GM21723 (cell line): Measurements from ENCODE around the gene PKIG.
"Not testable (repeated sequence)": the region's sequence is repeated elsewhere in the genome, so short reads cannot be mapped to it uniquely, and the experiment has no call there.

ENCODE experiments used
- ATAC-seq: cut with Tn5 transposase; IDR thresholded peaks from one replicate; pipeline ENCODE4 v1.9.1; 2021; ENCODE audit warnings: mild to moderate bottlenecking, moderate library complexity; ENCODE audit not compliant: unreplicated experiment

The PKIG gene

DNA sequence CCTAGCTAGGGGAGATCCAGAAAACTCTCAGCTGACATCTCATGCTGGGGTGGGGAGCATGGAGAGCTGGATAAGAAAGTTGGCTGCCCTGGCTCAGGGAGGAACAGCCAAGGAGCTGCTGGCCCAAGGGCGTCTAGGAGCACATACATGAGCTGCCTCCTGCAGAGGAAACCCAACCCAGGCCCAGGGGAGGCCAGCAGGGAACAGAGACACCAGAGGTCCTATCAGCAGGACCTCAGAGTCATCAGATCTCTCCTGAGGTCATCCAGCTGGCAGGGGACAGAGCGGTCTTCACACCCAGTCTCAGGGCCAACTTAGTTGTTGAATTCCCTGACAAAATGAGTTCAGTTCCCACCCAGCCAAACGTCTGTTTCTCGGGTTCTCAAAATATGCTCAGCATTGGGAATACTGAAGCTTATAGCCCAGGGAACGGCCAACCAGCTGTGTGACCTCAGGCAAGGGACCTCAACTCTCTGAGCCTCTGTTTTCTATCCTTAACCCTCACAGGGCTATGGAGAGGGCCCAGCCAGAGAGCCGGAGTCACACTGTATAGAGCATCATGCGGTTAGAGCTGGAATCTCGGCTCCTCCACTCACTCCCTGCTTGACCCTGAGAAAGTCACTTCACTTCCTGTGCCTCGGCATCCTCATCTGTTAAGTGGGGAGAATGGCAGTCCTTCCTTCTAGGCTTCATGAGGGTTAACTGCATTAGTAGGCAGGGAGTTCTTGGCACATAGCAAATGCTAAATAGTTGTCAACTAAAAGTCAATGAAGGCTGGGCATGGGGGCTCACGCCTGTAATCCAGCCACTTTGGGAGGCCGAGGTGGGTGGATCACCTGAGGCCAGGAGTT, 55.4 kb downstream of the PKIG start:
- no peak for ATAC-seq

DNA sequence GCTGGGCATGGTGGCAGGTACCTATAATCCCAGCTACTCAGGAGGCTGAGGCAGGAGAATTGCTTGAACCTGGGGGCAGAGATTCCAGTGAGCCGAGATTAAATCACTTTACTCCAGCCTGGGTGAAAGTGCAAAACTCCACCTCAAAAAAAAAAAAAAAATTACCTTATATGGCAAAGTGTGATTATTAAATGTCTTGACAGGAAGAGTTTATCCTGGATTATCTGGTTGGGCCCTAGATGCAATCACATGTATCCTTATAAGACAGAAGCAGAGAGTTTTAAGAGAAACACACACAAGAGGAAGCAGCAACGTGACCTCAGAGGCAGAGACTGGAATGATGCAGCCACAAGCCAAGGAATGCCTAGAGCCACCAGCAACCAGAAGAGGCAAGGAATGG, 58.1 kb downstream of the PKIG start:
- no peak for ATAC-seq

DNA sequence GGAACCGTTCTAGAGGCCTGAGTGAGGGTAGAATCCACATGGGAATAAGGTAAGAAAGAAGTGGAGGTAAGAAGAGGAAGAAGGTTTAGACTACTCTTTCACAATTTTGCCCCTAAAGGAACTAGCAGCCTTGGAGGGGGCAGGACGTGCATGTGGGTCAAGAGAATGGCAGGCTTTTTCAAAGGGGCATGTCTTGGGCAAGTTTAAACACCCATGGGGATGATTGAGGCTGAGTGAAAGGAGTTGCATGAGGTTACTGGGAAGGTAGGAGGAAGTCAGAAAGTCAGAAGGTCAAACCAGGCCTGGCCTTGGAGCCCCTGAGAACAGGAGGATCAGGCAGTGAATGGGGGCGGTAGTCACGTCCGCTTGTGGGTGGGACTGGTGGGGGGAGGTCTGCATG, 58.9 kb downstream of the PKIG start:
- ATAC-seq, result no peak

DNA sequence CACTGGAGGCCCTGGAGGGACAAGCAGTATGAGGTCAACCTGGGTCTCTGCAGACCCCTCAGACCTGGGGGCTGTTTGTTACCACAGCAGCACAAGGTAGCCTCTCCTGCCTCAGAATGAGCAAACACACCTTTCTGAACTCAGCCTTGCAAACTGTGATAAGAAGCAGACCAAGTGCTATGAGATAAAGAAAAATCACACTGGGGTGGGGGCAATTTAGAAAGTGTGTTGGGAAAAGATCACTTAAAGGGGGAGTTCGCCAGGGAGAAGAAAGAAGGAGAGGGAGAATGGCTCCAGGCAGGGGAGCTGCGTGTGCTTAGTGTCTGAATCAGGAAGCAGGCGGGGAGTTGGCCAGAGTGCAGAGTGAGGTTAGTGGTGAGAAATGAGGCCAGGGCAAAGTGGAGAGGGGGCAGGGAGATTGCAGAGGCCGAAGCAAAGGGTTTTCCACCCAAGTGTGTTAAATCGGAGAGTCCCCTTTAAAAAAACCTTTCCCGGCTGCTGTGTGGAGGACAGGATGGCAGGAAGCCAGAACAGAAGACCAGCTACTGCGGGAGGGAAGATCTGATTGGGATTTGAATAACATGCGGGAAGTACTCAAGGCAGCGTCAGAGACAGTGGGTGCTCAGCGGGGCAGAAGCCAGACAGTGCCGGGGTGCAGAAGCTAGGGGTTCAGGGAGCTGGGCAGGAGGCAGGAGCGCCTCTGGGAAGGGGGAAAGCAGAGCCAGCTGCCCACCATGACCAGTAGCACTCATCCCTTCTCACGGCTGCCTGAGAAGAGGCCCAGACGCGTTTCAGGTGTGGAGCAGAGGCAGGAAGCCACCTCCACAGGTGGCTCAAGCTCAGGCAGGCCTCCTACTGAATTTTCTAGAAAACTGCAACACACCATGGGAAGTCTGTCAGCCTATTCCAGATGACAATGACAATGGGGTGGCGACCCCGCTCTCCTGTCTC, 60.1 kb downstream of the PKIG start:
- ATAC-seq, result no peak

DNA sequence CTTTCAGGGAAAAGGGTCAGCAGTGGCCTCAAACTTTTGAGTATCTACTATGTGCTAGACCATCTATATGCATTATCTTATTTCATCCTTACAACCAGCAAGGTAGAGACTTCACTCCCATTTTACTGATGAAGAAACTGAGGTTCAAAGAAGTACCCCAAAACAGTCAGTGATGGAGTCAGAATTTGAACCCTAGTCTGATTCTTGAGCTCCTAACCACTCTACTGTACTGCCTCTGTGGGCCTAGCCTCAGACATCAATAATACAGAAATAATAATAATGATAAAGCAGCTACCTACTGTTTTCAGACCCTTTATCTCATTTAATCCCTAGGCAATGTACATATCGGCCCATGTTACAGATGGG, 60.8 kb downstream of the PKIG start:
- ATAC-seq, result no peak

DNA sequence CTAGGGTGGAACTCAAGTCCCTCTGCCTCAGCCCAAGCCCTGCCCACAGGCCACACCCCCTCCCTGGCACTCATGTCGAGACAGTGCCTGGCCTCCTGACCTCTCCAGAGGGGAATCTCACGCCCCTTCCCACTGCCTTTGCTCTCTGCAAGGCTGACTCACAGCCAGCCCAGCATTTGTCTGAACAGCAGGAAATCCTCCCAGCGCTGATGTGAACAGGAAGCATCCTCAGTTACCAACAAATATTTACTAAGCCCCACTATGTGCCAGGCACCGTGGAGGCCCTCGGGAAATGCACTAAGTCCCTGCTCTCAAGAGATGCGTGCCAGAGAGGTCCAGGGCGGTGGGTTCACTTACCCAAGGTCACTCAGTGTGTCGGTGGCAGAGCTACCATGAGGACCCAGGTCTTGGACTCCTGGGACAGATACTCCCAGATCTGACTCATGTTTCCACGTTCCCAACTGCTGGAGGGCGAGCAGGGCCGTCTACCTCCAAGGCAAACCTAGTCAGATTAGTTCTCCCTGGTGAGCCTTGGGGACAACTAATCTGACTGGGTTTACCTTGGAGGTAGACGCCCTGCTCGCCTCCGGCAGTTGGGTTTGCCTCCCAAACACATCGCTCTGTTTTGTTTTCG, 61.3 kb downstream of the PKIG start:
- no peak for ATAC-seq

DNA sequence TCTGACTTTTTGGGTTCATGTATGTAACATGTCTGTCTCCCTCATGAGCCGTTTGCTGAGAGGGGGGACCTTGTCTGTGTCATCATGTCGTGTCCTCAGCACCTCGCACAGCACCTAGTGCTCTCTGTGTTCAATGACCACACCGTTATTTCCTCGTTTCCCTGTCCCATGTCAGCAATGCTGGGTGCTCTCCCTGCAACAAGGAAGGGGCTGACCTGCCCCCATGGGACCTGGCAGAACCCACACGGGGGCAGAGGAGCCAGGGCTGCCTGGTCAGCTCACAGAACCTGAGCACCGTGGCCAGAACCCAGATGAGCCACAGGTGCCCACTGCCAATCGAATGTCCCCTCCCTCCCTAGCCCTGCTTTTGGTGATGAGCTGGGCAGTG, 61.8 kb downstream of the PKIG start:
- no peak for ATAC-seq

DNA sequence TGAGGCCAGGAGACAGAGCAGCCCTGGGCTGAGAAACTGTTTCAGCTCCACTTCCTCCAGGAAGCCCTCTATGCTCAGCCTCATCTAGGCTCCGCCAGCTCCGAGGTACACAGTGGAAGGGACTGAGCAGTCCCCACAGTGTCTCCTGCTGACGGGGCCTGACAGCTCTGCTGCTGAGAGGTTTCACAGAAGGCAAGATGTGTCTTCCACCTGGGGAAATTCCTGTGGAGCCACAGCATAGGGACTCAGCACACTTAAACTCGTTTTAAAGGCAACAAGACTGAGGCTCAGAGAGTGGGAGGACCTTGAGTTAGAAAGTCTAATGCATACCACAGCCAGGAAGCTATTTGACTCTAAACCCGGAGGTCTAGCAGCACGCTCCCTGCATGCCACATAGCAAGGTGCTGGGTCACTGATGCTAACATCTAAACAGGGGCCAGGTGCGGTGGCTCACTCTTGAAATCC, 62.3 kb downstream of the PKIG start:
- no peak for ATAC-seq

DNA sequence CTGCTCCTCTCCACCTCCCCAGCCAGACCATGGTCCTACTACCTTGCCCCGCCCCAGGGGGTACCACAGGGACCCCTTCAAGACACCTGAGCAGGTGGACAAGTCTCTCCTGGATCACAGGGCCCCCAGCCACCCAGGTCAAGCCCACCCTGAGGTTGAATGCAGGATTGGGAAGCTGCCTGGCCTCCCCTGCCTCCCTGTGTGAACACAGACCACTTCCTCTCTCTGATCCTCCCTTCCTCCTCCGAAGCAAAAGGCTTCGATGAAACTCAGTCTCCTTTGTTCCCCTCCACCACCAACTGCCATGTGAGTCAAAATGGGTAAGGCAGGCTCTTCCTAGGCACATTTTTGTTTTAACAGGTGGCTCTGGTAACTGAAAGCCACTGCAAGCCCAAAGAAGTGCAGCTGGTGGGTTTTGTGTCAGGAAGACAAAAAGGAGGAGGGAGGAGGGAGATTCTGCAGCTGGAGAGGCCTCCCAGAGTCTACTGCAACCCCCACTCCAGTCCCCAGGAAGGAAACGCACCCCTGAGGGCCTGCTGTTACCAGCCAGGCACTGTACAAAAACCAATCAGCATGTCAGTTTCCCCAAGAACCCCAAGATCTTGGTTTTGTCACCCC, 63.8 kb downstream of the PKIG start:
- peak; percentile 30 for ATAC-seq

DNA sequence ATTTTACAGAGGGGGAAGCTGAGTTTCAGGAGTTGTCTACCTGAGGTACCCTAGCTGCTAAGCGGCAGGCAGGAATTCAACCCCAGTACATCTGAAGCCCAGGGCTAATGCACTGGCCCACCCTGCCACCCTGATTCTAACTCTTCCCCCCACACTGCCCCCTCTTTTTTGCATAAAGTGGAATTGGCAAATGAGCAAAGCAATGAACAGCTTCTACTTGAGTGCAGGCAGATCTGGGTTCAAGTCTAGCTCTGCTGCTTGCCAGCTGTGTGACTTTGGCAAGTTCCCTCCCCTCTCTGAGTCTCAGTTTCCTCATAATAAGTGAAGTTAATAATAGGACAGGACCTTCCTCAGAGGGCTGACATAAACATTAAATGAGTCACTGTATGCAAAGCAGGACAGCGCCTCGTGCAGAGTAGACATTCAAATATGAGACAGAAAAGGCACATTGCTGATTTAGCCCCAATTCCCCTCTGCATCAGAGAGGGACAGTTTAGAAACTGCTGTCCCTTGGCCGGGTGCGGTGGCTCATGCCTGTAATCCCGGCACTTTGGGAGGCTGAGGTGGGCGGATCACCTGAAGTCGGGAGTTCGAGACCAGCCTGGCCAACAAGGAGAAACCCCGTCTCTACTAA, 64.4 kb downstream of the PKIG start:
- peak; percentile 48 for ATAC-seq

DNA sequence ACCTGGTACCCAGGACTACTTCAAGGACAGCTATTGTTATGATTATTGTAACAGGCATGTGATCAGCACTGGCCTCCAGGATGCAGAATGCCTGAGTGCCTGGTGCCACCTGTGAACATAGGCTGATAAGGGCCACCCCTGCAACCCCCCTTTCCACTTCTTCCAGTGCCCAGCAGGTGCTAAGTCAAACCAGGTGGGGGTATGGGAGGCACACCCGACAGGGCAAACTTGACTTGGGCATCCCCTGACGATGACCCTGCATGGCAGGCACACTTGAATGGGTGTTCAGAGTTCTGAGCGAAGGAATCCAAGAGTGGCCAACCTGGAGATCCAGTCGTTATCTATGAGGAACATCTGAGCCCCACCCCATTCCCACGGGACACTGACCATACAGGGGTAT, 65.7 kb downstream of the PKIG start:
- ATAC-seq, result no peak

DNA sequence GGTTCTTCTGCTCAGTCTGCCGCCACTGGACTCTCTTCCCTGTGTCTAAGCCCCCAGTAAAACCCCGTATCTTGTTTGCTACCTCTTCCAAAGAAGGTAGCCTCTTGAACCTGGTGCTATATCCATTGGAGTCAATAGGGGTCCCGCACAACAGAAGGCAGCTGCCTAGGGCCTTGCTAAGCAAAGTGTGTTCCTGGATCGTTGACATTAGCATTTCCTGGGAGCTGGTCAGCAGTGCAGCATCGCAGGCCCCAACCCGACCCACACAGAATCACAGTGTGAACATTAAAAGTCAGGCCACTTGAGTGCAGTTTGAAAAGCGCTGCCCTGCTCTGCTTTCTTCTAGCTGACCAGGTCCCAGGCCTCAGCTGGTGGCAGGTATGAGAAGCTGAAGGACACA, 66.2 kb downstream of the PKIG start:
- no peak for ATAC-seq

DNA sequence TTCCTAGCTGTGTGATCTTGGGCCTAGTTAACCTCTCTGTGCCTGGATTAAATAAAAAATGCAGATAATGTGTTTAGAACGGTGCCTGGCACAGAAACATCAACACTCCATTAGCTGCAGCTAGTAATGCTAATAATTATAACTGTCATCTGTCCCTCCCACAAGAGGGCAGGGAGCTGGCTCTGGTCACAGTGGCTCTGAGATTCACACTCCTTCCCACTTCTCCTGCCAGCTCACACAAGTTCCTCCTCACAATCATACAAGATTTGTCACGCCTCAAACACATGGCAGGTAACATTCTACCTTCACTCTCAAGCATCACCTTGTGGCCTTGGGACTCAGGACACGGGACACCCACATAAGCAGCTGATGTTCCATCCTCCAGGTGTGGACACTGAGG, 66.7 kb downstream of the PKIG start:
- ATAC-seq, result no peak

DNA sequence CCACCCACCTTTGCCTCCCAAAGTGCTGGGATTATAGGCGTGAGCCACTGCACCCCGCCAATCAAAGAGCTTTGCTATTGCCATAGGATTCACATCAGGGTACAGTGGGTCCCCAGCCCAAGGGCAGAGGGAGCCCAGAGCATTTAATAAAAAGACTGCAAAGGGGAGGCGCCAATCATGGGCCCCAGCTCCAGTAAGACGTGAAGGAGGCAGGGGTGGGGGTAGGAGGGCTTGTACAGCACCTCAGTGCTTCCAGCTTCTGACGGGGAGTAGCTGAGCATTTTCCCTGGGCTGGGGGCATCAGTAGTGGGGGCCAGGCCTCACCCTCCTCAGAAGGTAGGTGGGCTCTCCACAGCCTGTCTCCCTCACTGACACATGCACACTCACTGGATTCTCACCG, 67.6 kb downstream of the PKIG start:
- ATAC-seq, result no peak

DNA sequence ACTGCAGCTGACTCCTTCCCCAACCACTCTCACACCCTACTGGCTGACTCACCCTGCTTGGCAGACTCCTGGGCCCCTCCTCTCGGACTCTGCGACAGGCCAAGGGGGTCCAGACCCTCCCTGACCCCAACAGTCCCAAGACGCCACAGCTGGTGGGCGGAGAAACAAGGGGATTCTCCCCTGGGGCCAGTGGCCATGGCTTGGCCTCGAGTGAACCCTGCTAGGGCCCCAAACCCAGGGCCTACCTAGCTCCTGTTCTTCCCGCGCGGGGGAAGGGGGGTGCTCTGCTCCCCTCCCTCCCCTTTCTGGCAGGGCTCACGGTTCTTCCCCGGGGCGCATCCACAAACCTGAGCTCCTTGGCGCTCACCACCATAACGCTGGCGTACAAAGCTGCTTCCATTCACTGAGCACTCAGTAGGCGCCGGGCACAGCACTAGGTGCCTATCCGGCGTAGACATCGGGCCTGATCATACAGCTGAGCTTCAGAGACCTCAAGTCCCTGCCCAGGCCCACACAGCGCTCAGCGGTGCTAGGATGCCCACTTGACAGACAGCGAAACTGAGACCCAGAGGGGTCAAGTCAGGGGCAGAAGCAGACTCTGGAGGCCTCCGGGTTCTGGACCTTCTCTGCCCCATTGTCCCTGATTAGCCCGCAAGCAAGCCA, 68.5 kb downstream of the PKIG start:
- no peak for ATAC-seq

DNA sequence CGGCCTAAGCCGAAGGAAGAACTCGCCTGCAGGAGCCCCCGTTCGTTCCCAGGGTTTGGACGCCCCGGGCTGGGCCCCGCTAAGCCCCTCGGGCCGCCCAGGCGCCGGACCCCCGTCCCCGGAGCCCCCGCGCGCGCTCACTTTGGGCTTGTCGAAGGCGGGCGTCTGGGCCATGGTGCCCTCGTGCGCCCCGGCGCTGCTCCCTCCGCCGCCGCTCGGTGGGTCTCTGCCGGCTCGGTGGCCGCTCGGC, 69.0 kb downstream of the PKIG start:
- no peak for ATAC-seq

DNA sequence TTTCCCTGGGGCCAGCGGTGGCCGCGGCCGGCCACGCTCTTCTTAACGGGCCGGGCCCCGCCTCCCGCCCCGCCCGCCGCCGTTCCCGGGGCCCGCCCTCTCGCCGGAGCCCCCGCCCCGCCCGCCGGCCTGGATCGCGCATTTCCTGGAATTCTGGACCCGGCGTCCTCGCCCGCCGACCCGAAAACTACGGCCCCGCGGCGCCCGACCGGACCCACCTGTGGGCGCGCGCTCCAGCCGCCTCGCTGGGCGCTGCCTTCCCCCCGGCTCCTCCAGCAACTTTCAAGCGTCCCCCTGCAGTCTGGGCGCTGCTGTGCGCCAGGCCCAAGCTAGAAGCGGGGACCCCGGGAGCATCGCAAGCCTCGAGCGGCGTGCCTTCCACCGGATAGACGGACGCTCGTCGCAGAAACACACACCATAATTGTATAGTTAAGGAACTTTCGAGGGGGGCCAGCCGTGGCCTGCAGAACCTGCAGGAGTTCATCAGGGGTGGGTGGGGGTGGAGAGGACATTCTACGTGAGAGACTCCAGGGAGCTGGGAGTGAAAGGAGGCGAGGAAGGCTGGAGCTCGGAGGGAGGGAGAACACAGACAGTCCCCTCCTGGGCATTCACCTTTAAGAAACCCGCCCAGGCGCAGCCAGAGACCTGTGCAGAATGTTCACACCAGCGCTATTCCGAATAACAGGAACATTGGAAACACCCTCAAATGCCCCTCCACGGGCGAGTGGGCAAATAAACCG, 69.5 kb downstream of the PKIG start, which contains the start of gene ADA:
TSS of gene ADA (minus strand) at position 16 of the 740 bp plus-strand sequence. CDS start 92 bp downstream, outside the sequence.
- peak; percentile 32 for ATAC-seq

DNA sequence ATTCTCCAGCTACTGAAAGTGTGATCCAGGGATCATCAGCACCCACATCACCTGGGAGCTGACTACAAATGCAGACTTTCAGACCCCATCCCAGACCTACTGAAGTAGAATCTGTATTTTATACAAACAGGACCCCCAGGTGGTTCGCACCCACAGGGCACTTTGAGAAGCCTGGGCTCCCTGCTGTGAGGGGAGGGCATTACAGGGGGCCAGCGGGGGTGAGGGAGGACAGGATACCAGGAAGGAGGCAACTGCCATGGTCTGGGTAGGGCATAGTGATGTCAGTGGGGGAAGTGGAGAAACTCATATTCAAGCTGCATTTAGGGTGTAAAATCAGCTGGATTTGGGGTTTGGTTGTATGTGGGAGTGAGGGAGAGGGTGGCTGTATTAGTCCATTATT, 71.2 kb downstream of the PKIG start:
- ATAC-seq, result no peak

DNA sequence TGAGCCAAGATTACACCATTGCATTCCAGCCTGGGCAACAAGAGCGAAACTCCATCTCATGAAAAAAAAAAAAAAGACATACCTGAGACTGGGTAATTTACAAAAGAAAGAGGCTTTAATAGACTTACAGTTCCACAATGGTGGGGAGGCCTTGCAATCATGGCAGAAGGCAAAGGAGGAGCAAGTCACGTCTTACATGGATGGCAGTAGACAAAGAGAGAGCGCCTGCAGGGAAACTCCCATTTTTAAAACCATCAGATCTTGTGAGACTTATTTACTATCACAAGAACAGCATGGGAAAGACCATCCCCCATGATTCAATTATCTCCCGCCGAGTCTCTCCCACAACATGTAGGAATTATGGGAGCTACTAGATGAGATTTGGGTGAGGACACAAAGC, 71.8 kb downstream of the PKIG start:
- ATAC-seq, result not testable (repeated sequence)
